Measurements from ENCODE around the gene VWA8.
"Not testable (repeated sequence)": the region's sequence is repeated elsewhere in the genome, so short reads cannot be mapped to it uniquely, and the experiment has no call there.

The VWA8 gene

DNA sequence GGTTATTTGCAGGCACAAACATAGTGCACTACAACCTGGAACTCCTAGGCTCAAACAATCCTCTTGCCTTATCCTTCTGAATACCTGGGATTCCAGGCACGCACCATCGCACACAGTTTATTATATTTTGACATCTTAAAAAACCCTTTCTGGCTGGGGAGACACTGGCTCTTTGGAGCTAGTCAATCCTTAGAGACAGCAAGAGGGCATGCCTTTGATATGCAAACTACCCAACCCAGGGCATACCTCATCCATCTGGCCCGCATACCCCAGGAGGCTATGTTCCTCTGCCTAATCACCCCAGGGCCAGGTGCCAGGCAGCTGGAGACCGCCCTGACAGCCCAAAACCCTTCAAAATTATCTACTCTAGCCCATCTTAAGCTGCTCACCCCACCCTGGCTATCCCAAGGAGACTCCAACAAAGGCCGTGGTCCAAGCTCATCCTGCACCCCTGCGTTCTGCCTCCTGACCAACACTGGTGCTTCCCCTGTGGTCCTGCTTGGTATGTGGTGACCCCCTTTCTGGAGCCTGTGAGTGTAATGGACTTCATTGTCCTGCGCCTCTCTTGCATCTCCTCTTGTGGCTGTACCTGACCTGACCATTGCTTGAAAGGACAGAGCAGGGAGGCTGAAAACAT, 417.1 kb downstream of the VWA8 start:
- Histone ChIP-seq H3K9me3 (no peaks in the 10 kb centered on the region), H3K4me3 (ENCODE audit: low read depth, low read length) (no peak overlapping the region), H3K4me1 (no peaks in the 10 kb centered on the region), H3K36me3 (no peaks in the 10 kb centered on the region), H3K27me3 (no peaks in the 10 kb centered on the region)
- TF ChIP-seq, protein P1, sequence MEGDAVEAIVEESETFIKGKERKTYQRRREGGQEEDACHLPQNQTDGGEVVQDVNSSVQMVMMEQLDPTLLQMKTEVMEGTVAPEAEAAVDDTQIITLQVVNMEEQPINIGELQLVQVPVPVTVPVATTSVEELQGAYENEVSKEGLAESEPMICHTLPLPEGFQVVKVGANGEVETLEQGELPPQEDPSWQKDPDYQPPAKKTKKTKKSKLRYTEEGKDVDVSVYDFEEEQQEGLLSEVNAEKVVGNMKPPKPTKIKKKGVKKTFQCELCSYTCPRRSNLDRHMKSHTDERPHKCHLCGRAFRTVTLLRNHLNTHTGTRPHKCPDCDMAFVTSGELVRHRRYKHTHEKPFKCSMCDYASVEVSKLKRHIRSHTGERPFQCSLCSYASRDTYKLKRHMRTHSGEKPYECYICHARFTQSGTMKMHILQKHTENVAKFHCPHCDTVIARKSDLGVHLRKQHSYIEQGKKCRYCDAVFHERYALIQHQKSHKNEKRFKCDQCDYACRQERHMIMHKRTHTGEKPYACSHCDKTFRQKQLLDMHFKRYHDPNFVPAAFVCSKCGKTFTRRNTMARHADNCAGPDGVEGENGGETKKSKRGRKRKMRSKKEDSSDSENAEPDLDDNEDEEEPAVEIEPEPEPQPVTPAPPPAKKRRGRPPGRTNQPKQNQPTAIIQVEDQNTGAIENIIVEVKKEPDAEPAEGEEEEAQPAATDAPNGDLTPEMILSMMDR (IDR thresholded peaks at IDR 0.05; ENCODE audit: low read depth, low read length) = no peak
- no peak for DNase-seq

DNA sequence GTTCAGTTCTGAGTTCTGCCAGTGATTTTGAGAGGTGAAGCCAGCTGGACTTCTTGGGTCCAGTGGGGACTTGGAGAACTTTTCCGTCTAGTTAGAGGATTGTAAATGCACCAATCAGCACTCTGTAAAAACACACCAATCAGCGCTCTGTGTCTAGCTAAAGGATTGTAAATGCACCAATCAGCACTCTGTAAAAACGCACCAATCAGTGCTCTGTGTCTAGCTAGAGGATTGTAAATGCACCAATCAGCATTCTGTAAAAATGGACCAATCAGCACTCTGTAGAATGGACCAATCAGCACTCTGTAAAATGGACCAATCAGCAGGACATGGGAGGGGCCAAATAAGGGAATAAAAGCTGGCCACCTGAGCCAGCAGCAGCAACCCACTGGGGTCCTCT, 418.1 kb downstream of the VWA8 start:
- H3K27me3 ChIP-seq; H3K36me3 ChIP-seq; DNase-seq; H3K4me1 ChIP-seq; H3K9me3 ChIP-seq; H3K4me3 ChIP-seq (ENCODE audit: low read depth, low read length): not testable (repeated sequence)

DNA sequence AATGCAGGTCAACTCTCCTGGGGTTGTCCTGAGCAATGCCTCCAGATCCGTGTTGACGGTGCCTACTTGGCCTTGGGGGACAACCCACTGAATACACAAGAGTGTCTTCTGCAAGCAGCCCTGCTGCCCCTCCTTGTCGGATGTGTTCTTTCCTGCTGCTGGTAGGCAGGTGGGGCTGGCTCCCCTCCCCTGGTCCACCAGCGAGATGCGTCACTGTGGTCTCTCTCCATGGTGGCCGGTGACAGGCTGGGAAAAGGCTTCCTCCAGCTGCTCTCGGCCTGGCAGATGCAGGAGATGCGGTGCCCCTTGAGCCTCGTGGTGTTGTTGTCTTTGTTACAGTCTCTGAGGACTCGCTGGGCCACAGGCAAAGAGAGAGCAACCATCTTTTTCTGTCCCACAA, 418.6 kb downstream of the VWA8 start:
- TF ChIP-seq, protein P1 (IDR thresholded peaks at IDR 0.05; ENCODE audit: low read depth, low read length) = no peak
- Histone ChIP-seq H3K36me3 (no peaks in the 10 kb centered on the region), H3K4me1 (no peaks in the 10 kb centered on the region), H3K27me3 (no peaks in the 10 kb centered on the region), H3K4me3 (ENCODE audit: low read depth, low read length) (no peak overlapping the region), H3K9me3 (no peaks in the 10 kb centered on the region)
- DNase-seq = no peak

DNA sequence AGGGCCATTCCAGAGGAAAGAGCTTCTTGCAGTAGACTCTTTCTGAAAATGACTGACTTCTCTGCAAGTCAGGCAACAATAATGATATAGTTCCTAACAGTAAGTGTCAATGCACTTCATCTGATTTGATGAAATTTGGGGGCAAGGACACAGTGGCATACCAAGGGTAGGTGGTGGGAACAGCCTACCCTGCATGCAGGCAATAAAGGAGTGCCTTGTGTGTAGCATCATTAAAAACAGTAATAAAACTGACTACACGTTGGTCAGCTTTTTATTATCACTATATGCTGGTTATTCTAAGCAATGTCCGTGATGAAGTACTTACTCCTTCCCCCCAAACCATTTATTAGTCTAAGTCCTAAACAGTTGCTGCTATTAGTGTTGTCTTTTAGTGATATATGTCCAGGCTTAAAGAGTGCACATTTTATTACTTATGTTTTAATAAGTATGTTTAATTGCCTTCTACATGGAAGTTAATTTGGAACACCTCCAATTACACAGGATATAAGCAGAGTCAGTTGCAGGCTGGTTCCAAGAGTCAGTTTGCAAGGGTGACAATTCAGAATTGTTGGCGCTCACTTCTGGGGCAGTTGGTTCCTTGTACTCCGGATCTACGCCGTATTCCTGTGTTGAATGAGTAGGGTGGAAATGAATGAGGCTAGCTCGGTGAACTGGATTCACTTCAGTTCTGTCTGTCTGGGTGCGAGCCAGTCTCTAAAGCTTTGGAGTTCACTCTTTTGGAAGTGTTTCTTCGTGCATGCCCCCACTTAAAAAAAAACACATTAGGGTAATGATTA, 419.6 kb downstream of the VWA8 start:
- Histone ChIP-seq H3K4me1 (no peaks in the 10 kb centered on the region), H3K36me3 (no peaks in the 10 kb centered on the region), H3K9me3 (no peaks in the 10 kb centered on the region), H3K27me3 (no peaks in the 10 kb centered on the region), H3K4me3 (ENCODE audit: low read depth, low read length) (no peak overlapping the region)
- TF ChIP-seq, protein P1 (IDR thresholded peaks at IDR 0.05; ENCODE audit: low read depth, low read length) = no peak
- DNase-seq = no peak

DNA sequence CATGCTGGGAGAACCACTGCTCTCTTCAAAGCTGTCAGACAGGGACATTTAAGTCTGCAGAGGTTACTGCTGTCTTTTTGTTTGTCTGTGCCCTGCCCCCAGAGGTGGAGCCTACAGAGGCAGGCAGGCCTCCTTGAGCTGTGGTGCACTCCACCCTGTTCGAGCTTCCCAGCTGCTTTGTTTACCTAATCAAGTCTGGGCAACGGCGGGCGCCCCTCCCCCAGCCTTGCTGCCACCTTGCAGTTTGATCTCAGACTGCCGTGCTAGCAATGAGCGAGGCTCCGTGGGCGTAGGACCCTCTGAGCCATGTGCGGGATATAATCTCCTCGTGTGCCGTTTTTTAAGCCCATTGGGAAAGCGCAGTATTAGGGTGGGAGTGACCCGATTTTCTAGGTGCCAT, 420.7 kb downstream of the VWA8 start:
- not testable (repeated sequence) for H3K4me1 ChIP-seq; DNase-seq; H3K9me3 ChIP-seq; H3K36me3 ChIP-seq; H3K27me3 ChIP-seq; H3K4me3 ChIP-seq (ENCODE audit: low read depth, low read length)

DNA sequence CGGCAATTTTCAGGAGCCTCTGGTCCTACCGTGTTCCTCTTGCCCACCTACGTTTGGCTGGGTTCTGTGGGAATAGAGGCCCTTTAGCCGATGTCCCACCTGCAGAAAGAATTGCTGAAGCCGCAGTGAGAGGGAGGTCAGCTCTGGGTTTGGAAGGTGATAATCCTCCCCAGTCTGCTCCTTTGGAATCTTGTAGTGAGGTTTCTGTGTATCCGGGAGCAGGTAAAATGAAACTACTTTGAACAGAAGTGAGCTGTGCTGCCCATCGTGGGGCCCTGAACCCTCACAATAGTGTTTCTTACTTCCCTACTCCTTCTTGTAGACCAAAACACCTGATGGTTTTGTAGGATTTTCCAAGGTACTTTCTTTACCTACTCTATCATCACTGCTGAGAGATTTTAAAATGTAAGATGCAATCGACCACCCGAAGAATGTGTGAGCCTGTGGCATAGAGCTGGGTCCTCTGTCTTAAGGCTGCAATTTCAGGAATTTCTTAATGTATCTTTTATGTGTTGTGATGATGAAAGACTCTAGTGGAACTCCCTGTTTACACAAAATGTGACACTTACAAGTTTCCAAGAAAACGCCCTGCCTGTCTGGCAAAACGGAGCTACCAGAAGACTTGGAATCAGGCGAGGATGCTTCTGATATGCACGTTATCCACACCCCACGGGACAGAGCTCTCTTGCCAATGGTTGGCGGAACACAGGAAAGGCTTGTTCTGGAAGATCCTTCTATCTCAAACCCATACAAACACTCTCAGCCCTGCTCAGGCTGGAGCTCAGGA, 427.4 kb downstream of the VWA8 start:
- Histone ChIP-seq H3K27me3 (peaks cover 4% of the 10 kb centered on the region; the same call in 1 of the 2 replicates), H3K4me1 (no peaks in the 10 kb centered on the region), H3K9me3 (no peaks in the 10 kb centered on the region), H3K36me3 (no peaks in the 10 kb centered on the region), H3K4me3 (ENCODE audit: low read depth, low read length) (no peak overlapping the region)
- TF ChIP-seq, protein P1 (IDR thresholded peaks at IDR 0.05; ENCODE audit: low read depth, low read length) = no peak
- DNase-seq = no peak

DNA sequence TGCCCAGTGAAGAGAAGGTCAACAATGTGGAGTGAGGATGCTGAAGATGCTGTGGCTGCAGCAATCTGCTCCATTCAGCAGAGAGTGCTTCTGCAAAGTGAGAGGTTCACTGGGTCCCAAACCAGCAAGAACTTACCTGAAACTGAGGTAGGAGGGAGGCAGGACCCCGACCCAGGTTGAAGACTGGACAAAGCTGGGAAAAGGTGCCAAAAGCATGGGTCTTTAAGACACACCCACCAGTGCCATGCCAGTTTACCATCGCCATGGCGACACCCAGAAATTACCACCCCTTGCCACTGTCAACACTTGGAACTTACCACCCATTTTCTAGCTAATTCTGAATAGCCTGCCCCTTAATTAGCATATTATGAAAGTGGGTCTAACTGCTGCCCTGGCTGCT, 432.9 kb downstream of the VWA8 start:
- DNase-seq = no peak
- Histone ChIP-seq H3K27me3 (peaks cover 9% of the 10 kb centered on the region), H3K9me3 (no peaks in the 10 kb centered on the region), H3K4me3 (ENCODE audit: low read depth, low read length) (no peak overlapping the region), H3K4me1 (no peaks in the 10 kb centered on the region), H3K36me3 (no peaks in the 10 kb centered on the region)
- TF ChIP-seq, protein P1 (IDR thresholded peaks at IDR 0.05; ENCODE audit: low read depth, low read length) = no peak
